Heart left ventricle (tissue), 16 donors: ENCODE data around the gene DPM1. TPM values are rescaled to one million over a fixed set of nuclear protein-coding genes. Genes with fewer than 3 reads are reported as not detected.

Source experiments
- ATAC-seq, 4 donors: fragments of 200-7000 bp; cut with Tn5 transposase; one replicate each; pipeline ENCODE4 v1.9.1; 2020 to 2022; ENCODE audit warnings: moderate library complexity in 4 of 4, mild to moderate bottlenecking in 3 of 4, moderate number of reproducible peaks in 1 of 4
- DNase-seq, 5 donors: peaks; one replicate each; pipeline ENCODE4 v3.0.0-alpha.2; 2020
- H3K27ac ChIP-seq, 12 donors: fragments of 200-600 bp; sonication (generic) in 4 of 12; one replicate each; pipeline versions ENCODE4 v1.5.0 to v1.8.0; 2016 to 2022; ENCODE audit warnings: mild to moderate bottlenecking in 2 of 12
- H3K27me3 ChIP-seq, 9 donors: fragments of 200-600 bp; sonication (generic) in 2 of 9; one replicate each; pipeline versions ENCODE4 v1.5.1 to v1.8.0; 2016 to 2022; ENCODE audit warnings: mild to moderate bottlenecking in 3 of 9
- H3K36me3 ChIP-seq, 9 donors: fragments of 200-600 bp; sonication (generic) in 2 of 9; one replicate each; pipeline versions ENCODE4 v1.5.0 to v1.8.0; 2018 to 2022; ENCODE audit warnings: mild to moderate bottlenecking in 2 of 9
- H3K4me1 ChIP-seq, 12 donors: fragments of 200-600 bp; sonication (generic) in 4 of 12; one replicate each; pipeline versions ENCODE4 v1.5.0 to v1.8.0; 2016 to 2022; ENCODE audit warnings: mild to moderate bottlenecking in 3 of 12
- H3K4me3 ChIP-seq, 12 donors: fragments of 200-600 bp; sonication (generic) in 4 of 12; one replicate each; pipeline versions ENCODE4 v1.5.0 to v1.8.0; 2017 to 2022; ENCODE audit warnings: mild to moderate bottlenecking in 9 of 12, moderate library complexity in 4 of 12
- H3K9me3 ChIP-seq, 12 donors: fragments of 200-600 bp; sonication (generic) in 4 of 12; one replicate each; pipeline versions ENCODE4 v1.5.0 to v1.8.0; 2016 to 2022; ENCODE audit warnings: mild to moderate bottlenecking in 1 of 12
- POLR2A ChIP-seq, 2 donors: fragments of 450-650 bp; IDR thresholded peaks; one replicate each; pipeline ENCODE4 v1.6.1; 2017; ENCODE audit warnings: antibody characterized with exemption in 2 of 2, mild to moderate bottlenecking in 2 of 2, moderate library complexity in 2 of 2
- WGBS, 4 donors: extraction: QIAGEN DNeasy Blood & Tissue Kit in 2 of 4; methylation state at CpG; one replicate each; pipeline versions ENCODE4 v1.1.5 to v1.1.7; 2013 to 2018; 5-methylcytosine and 5-hydroxymethylcytosine counted together
- intact Hi-C, 10 donors: fragments of 100-400 bp; cut with DNase I; formaldehyde crosslinking; loops; one replicate each; pipeline versions ENCODE4 v1.11.1 to v1.14.2; 2022
- polyA plus RNA-seq, 2 donors: library from polyadenylated mRNA; stranded (reverse); fragments of 200-250 nt; gene quantifications; one replicate each; pipeline ENCODE4 v1.2.3, GENCODE V29; 2013
- total RNA-seq, 9 donors: library from RNA; depleted of rRNA in 2 of 9; stranded (reverse); fragments of >200 nt in 2 of 9; fragmentation: NEBNext Ultra II Directional in 3 of 9; extraction: Animal tissue kit (Norgen Biotek cat#: 25700) in 3 of 9; gene quantifications; one replicate each; pipeline versions ENCODE4 v1.1.0 to v1.2.4, GENCODE V29; 2016 to 2023
- TF ChIP-seq, protein P1 (sequence below), 12 donors: fragments of 200-600 bp; sonication (generic) in 4 of 12; IDR thresholded peaks; one replicate each; pipeline versions ENCODE4 v1.5.0 to v1.8.0; 2018 to 2022; ENCODE audit warnings: antibody characterized with exemption in 12 of 12, mild to moderate bottlenecking in 5 of 12
- donor health status: ischemic (EF 13 %, LVEDD 7.1; RV severe dilation, severe dysfunction).
- donor health status: healthy with polysubstance abuse.
- donor health status: DM: no; HTN: yes; CAD: no.
- donor health status: DM: no; HTN: no; CAD: no.
- donor health status: ischemic (EF 25% LVEDD 6.9; RV normal size, moderate dysfunction).
- donor health status: ischemic (EF 25% LVEDD 5.7; RV mildly dilated, moderate dysfunction).
- donor health status: healthy.
- donor health status: DM: yes; HTN: yes; CAD: no.
- donor health status: ischemic (EF 35%, LVEDD 5.7; RV mildly dilated, moderate dysfunction).
- donor health status: nonischemic (EF 11% LVEDD 7.7; RV severe dilation, severe dysfunction).
- donor health status: DM: yes; HTN: yes; CAD: no.
- donor health status: PGD.
- donor health status: ischemic (EF 29% LVEDD 5.4; RV normal size, mild dysfunction).
- donor health status: nonischemic (EF 23%, LVEDD 6.1; RV moderate dilation, normal function).

DPM1 gene
- total and polyA plus RNA-seq, 11 donors: 32.5 to 58.2 (median 49.5) TPM

DNA sequence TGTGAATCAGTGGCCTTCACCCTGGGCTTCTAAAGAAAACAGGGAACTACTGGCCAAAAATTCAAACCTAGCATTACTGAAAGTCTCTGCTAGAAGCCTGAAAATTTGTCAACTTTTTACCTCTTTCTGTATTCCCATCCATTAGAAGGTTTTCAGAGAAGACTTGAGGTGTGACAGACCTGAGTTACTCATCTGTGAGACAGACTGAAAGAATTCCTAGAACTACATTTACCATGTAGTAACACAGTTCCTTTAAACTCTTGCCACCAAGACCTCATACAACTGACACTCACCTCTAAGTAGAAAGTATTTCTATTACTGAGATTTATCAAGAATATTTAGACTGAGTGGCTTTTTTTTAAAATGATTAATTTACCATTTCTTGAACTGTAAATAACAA, 4.5 kb downstream of the DPM1 start:
- ATAC-seq (no peak), DNase-seq (no peak)
- TF ChIP-seq, protein P1, sequence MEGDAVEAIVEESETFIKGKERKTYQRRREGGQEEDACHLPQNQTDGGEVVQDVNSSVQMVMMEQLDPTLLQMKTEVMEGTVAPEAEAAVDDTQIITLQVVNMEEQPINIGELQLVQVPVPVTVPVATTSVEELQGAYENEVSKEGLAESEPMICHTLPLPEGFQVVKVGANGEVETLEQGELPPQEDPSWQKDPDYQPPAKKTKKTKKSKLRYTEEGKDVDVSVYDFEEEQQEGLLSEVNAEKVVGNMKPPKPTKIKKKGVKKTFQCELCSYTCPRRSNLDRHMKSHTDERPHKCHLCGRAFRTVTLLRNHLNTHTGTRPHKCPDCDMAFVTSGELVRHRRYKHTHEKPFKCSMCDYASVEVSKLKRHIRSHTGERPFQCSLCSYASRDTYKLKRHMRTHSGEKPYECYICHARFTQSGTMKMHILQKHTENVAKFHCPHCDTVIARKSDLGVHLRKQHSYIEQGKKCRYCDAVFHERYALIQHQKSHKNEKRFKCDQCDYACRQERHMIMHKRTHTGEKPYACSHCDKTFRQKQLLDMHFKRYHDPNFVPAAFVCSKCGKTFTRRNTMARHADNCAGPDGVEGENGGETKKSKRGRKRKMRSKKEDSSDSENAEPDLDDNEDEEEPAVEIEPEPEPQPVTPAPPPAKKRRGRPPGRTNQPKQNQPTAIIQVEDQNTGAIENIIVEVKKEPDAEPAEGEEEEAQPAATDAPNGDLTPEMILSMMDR (IDR thresholded peaks at IDR 0.05): no peak
- no peak for TF ChIP-seq POLR2A (IDR thresholded peaks at IDR 0.05)
- intact Hi-C loops: no loop called here
- no peaks in the 10 kb centered on the region for H3K9me3 ChIP-seq
- H3K27ac ChIP-seq: no peak overlapping the region
- H3K27me3 ChIP-seq: no peaks in the 10 kb centered on the region
- no peak overlapping the region for H3K4me3 ChIP-seq
- H3K36me3 ChIP-seq: peaks cover 0 to 67% (median 64%) of the 10 kb centered on the region in 9 donors
- H3K4me1 ChIP-seq: peaks cover 3 to 36% (median 27%) of the 10 kb centered on the region in 12 donors

DNA sequence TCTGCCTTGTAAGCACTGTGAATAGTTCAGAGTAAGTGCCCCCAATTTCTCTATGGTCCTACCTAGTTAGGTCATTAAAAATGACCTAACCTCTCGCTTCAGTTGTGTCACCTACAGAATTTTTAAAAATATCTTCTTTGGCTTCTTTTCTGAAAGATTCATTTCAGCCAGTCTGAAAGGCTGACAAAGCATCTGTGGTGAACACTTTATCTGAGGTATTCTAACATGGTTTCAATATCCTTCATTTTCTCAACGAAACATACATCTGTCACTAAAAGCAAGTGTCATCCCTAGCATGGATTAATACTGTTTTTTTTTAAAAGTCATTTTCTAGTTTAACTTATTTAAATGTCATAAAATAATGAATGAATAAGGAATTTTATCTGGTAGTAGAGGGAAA, 5.1 kb downstream of the DPM1 start:
- no peak overlapping the region for H3K27ac ChIP-seq
- ATAC-seq (no peak), DNase-seq (no peak)
- peaks cover 3 to 36% (median 27%) of the 10 kb centered on the region in 12 donors for H3K4me1 ChIP-seq
- intact Hi-C loops: no loop called here
- no peak for TF ChIP-seq POLR2A (IDR thresholded peaks at IDR 0.05)
- TF ChIP-seq, protein P1 (IDR thresholded peaks at IDR 0.05): no peak
- peaks cover 0 to 74% (median 70%) of the 10 kb centered on the region in 9 donors for H3K36me3 ChIP-seq
- no peaks in the 10 kb centered on the region for H3K27me3 ChIP-seq
- WGBS, 4 donors: 87 to 93% (median 90%) methylated on average over 2 of the region's 2 CpGs
- no peaks in the 10 kb centered on the region for H3K9me3 ChIP-seq
- H3K4me3 ChIP-seq: no peak overlapping the region

DNA sequence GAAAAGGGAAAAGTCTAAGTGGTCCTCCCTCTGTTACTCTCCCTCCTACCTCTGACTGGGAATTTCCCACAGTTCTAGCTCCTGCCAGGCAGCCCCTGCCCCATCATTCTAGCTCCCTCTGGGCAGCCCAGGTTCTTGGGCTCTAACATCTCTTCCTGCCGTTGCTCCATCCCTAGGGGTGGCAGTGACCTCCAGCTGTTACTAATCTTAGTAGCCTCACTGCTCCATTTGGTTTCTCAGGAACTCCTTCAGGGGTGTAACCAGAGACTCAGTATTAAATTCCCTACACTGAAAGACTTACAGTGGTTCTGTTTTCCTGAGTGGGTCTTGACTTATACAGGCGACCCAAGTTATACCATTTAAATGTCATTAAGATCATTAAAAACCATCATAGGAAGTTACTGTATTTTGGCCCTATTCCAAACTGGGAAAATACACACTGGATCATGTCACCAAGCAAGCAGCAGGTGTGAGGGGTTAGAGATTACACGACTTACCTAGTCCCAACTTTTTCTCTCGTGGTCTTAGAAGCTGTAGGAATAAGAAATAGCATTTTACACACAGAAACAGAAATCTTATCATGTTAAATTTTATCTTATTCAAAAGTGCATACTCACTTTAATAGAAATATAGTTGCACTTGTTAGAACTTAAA, 10.1 kb downstream of the DPM1 start:
- DNase-seq (no peak), ATAC-seq (peak in 1 of 4 donors; percentile 15)
- Histone ChIP-seq H3K4me1 (peaks cover 0 to 14% (median 0%) of the 10 kb centered on the region in 12 donors), H3K27ac (no peak overlapping the region), H3K9me3 (no peaks in the 10 kb centered on the region), H3K36me3 (peaks cover 0 to 100% (median 99%) of the 10 kb centered on the region in 9 donors), H3K27me3 (no peaks in the 10 kb centered on the region), H3K4me3 (no peak overlapping the region)
- WGBS, 4 donors: 70 to 74% (median 72%) methylated on average over 4 of the region's 4 CpGs
- intact Hi-C loops: no loop called here
- no peak for TF ChIP-seq POLR2A (IDR thresholded peaks at IDR 0.05)
- TF ChIP-seq, protein P1 (IDR thresholded peaks at IDR 0.05): no peak

DNA sequence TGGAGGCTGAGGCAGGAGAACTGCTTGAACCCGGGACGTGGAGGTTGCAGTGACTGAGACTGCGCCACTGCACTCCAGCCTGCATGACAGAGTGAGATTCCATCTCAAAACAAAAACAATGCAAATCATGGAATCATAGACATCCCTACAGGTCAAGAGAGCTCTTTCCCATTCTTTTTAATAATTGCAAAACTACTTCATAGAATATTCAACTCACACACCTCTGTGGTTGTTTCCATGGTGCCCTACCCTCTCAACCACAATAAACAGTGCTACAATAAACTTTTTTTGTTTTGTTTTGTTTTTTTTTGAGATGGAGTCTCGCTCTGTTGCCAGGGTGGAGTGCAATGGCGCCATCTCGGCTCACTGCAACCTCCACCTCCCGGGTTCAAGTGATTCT, 15.3 kb downstream of the DPM1 start:
- H3K36me3 ChIP-seq: peaks cover 0 to 100% (median 97%) of the 10 kb centered on the region in 9 donors
- 95 to 98% (median 96%) methylated on average over 7 of the region's 7 CpGs for WGBS, 4 donors
- intact Hi-C loops: no loop called here

More for the DNA sequence above, 15.3 kb downstream of the DPM1 start:
- ATAC-seq (no peak), DNase-seq (no peak)
- peaks cover 0 to 2% (median 0%) of the 10 kb centered on the region in 12 donors for H3K4me1 ChIP-seq
- H3K4me3 ChIP-seq: no peak overlapping the region
- H3K27ac ChIP-seq: no peak overlapping the region
- no peaks in the 10 kb centered on the region for H3K27me3 ChIP-seq
- no peak for TF ChIP-seq POLR2A (IDR thresholded peaks at IDR 0.05)
- TF ChIP-seq, protein P1 (IDR thresholded peaks at IDR 0.05): no peak
- no peaks in the 10 kb centered on the region for H3K9me3 ChIP-seq
